Measurements from ENCODE around the gene KNSTRN.

The KNSTRN gene

DNA sequence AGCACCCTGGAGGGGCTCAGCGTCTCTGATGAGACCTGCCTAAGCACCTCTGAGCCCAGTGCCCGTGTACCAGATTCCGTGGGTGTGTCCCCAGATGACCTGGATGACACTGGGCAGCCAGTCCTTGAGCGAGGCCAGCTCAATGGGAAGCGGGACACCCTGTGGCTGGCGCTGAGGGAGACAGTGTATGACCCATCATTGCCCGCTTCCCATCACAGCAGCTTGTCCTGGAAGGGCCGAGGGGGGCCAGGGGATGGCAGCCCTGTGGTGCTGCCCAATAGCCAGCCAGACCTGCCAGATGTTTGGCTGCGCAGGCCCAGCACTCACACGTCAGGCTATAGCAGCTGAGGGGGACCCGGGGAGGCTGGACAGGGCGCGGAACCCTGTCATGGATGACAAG lies 12.6 kb upstream of the KNSTRN start:
- no peak overlapping the region for H3K9ac ChIP-seq (ENCODE audit: low read depth, low read length)
- no peaks in the 10 kb centered on the region for H3K4me1 ChIP-seq (ENCODE audit: control insufficient read depth, insufficient read depth, low read length)
- H3K36me3 ChIP-seq (ENCODE audit: control insufficient read depth, insufficient read depth, low read length) = no peaks in the 10 kb centered on the region
- no peak overlapping the region for H3K4me3 ChIP-seq (ENCODE audit: low read depth, low read length)
- no peaks in the 10 kb centered on the region for H3K9me3 ChIP-seq (ENCODE audit: control insufficient read depth, insufficient read depth, low read length)
- peaks cover 41% of the 10 kb centered on the region for H3K27me3 ChIP-seq (ENCODE audit: control insufficient read depth, insufficient read depth, low read length)

DNA sequence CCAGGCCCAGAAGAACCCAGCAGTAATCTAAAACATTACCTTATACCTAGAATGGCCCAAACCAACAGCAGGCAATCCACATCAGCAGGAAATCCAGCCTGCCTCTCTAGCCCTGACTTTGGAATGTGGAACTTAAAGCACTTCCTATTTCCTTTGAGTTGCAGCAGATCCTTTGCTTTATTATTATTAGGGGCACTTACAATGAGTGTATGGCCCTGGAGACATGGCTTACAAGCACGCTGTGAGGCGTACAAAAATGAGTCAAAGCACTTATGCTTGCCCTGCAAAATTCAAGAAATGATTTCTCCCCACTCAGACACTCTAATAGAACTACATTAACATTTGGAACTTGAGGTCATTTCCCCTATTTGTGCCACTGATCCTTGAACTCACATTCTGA lies 9.5 kb upstream of the KNSTRN start:
- no peaks in the 10 kb centered on the region for H3K9me3 ChIP-seq (ENCODE audit: control insufficient read depth, insufficient read depth, low read length)
- H3K4me1 ChIP-seq (ENCODE audit: control insufficient read depth, insufficient read depth, low read length) = no peaks in the 10 kb centered on the region
- no peaks in the 10 kb centered on the region for H3K36me3 ChIP-seq (ENCODE audit: control insufficient read depth, insufficient read depth, low read length)
- no peak overlapping the region for H3K9ac ChIP-seq (ENCODE audit: low read depth, low read length)
- peaks cover 20% of the 10 kb centered on the region for H3K27me3 ChIP-seq (ENCODE audit: control insufficient read depth, insufficient read depth, low read length)
- no peak overlapping the region for H3K4me3 ChIP-seq (ENCODE audit: low read depth, low read length)

DNA sequence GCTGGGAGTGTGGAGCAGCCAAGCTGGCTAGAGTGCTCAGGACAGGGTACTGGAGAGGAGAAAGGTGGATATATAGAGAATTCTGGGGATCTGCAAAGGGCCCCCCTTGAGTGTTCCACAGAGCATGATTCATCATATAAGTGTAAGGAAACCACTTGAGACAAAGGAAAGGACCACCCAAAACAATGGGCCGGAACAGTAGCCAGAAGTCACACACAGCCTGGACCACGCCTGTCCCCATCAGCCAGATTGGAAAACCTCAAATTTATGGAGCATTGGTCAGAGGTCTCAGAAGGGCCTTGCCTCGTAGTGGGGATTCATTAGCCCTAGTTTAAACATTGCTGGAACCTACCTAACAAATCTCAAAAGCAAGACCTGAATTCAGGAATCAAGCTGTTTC lies 4.9 kb upstream of the KNSTRN start:
- H3K4me3 ChIP-seq (ENCODE audit: low read depth, low read length) = no peak overlapping the region
- H3K4me1 ChIP-seq (ENCODE audit: control insufficient read depth, insufficient read depth, low read length) = peaks cover 5% of the 10 kb centered on the region
- H3K36me3 ChIP-seq (ENCODE audit: control insufficient read depth, insufficient read depth, low read length) = no peaks in the 10 kb centered on the region
- no peaks in the 10 kb centered on the region for H3K27me3 ChIP-seq (ENCODE audit: control insufficient read depth, insufficient read depth, low read length)
- H3K9me3 ChIP-seq (ENCODE audit: control insufficient read depth, insufficient read depth, low read length) = no peaks in the 10 kb centered on the region
- H3K9ac ChIP-seq (ENCODE audit: low read depth, low read length) = no peak overlapping the region

DNA sequence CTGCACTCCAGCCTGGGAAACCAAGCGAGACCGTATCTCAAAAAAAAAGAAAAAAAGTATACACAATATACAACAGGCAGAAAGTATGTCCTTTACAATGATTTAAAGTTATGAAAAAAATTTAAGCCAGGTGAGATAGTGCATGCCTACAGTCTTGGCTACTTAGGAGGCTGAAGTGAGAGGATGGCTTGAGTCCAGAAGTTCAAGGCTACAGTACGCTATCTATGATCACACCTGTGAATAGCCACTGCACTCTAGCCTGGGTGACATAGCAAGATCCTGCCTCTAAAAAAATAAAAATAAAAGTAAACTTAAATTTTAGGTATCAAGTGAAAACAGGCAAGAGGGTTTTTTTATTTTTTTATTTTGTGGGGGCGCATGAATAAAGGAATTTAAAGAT lies 3.1 kb upstream of the KNSTRN start:
- no peaks in the 10 kb centered on the region for H3K9me3 ChIP-seq (ENCODE audit: control insufficient read depth, insufficient read depth, low read length)
- H3K9ac ChIP-seq (ENCODE audit: low read depth, low read length) = no peak overlapping the region
- peaks cover 5% of the 10 kb centered on the region for H3K4me1 ChIP-seq (ENCODE audit: control insufficient read depth, insufficient read depth, low read length)
- H3K36me3 ChIP-seq (ENCODE audit: control insufficient read depth, insufficient read depth, low read length) = no peaks in the 10 kb centered on the region
- no peak overlapping the region for H3K4me3 ChIP-seq (ENCODE audit: low read depth, low read length)
- H3K27me3 ChIP-seq (ENCODE audit: control insufficient read depth, insufficient read depth, low read length) = no peaks in the 10 kb centered on the region

DNA sequence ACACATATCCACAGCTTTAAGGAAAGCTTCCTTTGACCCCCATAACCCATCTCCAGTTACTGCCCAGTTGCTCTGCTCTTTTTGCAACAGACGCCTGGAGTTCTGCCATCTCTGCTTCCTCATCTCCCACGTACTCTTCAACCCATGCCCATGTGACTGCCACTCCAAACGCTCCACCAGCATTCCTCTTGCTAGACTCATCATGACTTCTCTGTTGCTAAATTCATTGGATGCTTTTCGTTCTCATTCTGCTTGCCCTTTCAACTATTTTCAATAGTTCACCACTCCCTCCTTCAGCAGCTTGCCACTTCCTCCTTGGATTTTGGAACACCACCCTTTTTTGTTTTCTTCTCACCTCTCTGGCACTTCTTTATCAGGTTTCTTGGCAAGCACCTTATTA lies 2.7 kb upstream of the KNSTRN start:
- Histone ChIP-seq H3K27me3 (ENCODE audit: control insufficient read depth, insufficient read depth, low read length) (no peaks in the 10 kb centered on the region), H3K9ac (ENCODE audit: low read depth, low read length) (no peak overlapping the region), H3K36me3 (ENCODE audit: control insufficient read depth, insufficient read depth, low read length) (no peaks in the 10 kb centered on the region), H3K9me3 (ENCODE audit: control insufficient read depth, insufficient read depth, low read length) (no peaks in the 10 kb centered on the region), H3K4me1 (ENCODE audit: control insufficient read depth, insufficient read depth, low read length) (peaks cover 5% of the 10 kb centered on the region), H3K4me3 (ENCODE audit: low read depth, low read length) (no peak overlapping the region)

DNA sequence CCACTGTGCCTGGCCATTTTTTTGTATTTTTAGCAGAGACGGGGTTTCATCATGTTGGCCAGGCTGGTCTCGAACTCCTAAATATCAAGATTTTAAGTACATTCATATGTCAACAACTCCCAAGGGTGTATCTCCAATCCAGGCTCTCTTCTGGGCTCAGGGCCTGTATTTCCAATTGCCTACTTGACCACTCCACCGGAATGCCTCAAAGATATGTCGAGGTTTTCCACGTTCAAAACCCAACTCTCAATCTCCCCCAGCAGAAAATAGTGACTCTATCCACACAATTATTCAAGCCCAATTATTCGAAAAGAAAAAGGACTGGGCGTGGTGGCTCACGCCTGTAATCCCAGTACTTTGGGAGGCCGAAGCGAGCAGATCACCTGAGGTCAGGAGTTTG lies 1.9 kb upstream of the KNSTRN start:
- H3K9me3 ChIP-seq (ENCODE audit: control insufficient read depth, insufficient read depth, low read length) = no peaks in the 10 kb centered on the region
- no peak overlapping the region for H3K9ac ChIP-seq (ENCODE audit: low read depth, low read length)
- H3K4me1 ChIP-seq (ENCODE audit: control insufficient read depth, insufficient read depth, low read length) = peaks cover 5% of the 10 kb centered on the region
- no peaks in the 10 kb centered on the region for H3K27me3 ChIP-seq (ENCODE audit: control insufficient read depth, insufficient read depth, low read length)
- H3K4me3 ChIP-seq (ENCODE audit: low read depth, low read length) = no peak overlapping the region
- H3K36me3 ChIP-seq (ENCODE audit: control insufficient read depth, insufficient read depth, low read length) = no peaks in the 10 kb centered on the region

DNA sequence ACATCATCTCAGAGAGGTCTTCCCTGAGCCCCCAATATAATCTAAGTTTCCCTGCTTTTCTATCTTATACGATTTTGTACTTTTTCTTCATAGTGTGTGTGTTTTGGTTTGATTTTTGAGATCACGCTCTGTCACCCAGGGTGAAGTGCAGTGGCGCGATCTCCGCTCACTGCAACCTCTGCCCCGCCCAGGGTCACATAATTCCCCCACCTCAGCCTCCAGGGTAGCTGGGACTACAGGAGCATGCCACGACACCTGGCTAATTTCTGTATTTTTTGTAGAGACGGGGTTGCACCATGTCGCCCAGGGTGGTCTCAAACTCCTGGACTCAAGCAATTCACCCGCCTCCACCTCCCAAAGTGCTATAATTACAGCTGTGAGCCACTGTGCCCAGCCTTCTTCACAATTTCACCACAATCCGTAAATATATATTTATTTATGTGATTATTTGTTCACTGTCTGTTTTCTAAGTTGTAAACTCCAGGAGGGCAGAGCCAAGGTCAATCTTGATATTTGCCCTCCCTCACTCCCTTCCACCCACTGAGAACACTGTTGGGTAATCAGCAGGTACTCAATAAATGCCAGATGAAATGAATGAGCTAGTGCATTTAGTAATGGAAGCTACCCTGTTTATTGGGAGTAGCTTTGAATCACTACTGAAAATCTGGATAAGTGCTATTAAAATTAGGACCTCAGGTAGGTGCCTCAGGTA lies 547 bp upstream of the KNSTRN start:
- Histone ChIP-seq H3K4me3 (ENCODE audit: low read depth, low read length) (peak overlapping the region; percentile 79), H3K9ac (ENCODE audit: low read depth, low read length) (peak overlapping the region; percentile 48)

DNA sequence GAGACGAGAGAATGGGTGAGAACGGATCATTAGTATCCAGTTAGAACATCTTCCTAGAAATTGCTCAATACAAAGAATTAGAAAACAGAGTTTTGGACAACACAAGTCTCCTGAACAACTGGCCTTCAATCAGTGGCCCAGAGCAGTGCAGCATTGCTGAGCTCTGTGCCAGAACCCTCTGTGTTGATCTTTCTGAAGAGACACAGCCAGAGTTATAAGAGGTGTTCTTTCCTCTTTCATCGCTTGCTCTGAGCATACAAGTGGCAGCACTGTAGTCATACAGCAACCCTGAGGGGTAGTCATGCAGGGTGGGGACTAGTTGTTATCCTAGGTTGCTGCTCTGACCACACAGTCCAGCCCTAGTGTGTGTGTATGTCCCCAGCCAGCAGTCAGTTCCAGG lies 4.0 kb downstream of the KNSTRN start:
- no peak overlapping the region for H3K4me3 ChIP-seq (ENCODE audit: low read depth, low read length)
- H3K9me3 ChIP-seq (ENCODE audit: control insufficient read depth, insufficient read depth, low read length) = no peaks in the 10 kb centered on the region
- H3K27me3 ChIP-seq (ENCODE audit: control insufficient read depth, insufficient read depth, low read length) = no peaks in the 10 kb centered on the region
- peaks cover 5% of the 10 kb centered on the region for H3K4me1 ChIP-seq (ENCODE audit: control insufficient read depth, insufficient read depth, low read length)
- H3K36me3 ChIP-seq (ENCODE audit: control insufficient read depth, insufficient read depth, low read length) = peaks cover 27% of the 10 kb centered on the region
- no peak overlapping the region for H3K9ac ChIP-seq (ENCODE audit: low read depth, low read length)

More for the DNA sequence above, 547 bp upstream of the KNSTRN start:
- Histone ChIP-seq H3K36me3 (ENCODE audit: control insufficient read depth, insufficient read depth, low read length) (peaks cover 9% of the 10 kb centered on the region), H3K27me3 (ENCODE audit: control insufficient read depth, insufficient read depth, low read length) (no peaks in the 10 kb centered on the region), H3K9me3 (ENCODE audit: control insufficient read depth, insufficient read depth, low read length) (no peaks in the 10 kb centered on the region), H3K4me1 (ENCODE audit: control insufficient read depth, insufficient read depth, low read length) (peaks cover 5% of the 10 kb centered on the region)

DNA sequence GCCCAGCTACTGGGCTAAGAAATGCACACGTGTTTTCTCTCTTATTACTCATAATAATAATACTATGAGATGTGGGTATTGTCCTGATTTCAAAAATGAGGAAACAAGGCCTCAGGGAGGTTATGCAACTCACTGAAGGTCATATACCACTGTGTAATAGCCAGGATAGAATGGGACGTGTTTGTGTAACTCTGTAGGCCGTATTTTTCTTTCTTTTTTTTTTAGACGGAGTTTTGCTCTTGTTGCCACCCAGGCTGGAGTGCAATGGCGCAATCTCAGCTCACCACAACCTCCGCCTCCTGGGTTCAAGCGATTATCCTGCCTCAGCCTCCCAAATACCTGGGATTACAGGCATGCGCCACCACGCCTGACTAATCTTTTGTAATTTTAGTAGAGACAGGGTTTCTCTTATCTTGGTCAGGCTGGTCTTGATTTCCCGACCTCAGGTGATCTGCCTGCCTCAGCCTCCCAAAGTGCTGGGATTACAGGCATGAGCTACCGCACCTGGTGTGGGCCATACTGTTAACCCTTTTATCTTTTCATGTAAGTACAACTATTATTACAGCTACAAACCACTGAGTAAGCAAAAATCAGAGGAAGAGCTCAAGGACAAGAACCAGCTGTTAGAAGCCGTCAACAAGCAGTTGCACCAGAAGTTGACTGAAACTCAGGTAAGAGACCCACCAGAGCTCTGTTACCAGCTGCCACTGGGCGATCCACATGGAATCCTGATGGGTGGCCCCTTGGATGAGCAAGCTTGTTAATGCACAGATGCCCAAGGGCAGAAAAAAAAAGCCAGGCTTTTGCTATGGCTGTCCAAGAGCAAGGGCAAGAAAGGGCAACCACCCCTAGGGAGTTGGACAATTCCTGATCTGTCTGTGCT lies 6.7 kb downstream of the KNSTRN start:
- Histone ChIP-seq H3K4me1 (ENCODE audit: control insufficient read depth, insufficient read depth, low read length) (no peaks in the 10 kb centered on the region), H3K4me3 (ENCODE audit: low read depth, low read length) (no peak overlapping the region), H3K36me3 (ENCODE audit: control insufficient read depth, insufficient read depth, low read length) (peaks cover 36% of the 10 kb centered on the region), H3K9ac (ENCODE audit: low read depth, low read length) (no peak overlapping the region), H3K27me3 (ENCODE audit: control insufficient read depth, insufficient read depth, low read length) (no peaks in the 10 kb centered on the region), H3K9me3 (ENCODE audit: control insufficient read depth, insufficient read depth, low read length) (no peaks in the 10 kb centered on the region)

DNA sequence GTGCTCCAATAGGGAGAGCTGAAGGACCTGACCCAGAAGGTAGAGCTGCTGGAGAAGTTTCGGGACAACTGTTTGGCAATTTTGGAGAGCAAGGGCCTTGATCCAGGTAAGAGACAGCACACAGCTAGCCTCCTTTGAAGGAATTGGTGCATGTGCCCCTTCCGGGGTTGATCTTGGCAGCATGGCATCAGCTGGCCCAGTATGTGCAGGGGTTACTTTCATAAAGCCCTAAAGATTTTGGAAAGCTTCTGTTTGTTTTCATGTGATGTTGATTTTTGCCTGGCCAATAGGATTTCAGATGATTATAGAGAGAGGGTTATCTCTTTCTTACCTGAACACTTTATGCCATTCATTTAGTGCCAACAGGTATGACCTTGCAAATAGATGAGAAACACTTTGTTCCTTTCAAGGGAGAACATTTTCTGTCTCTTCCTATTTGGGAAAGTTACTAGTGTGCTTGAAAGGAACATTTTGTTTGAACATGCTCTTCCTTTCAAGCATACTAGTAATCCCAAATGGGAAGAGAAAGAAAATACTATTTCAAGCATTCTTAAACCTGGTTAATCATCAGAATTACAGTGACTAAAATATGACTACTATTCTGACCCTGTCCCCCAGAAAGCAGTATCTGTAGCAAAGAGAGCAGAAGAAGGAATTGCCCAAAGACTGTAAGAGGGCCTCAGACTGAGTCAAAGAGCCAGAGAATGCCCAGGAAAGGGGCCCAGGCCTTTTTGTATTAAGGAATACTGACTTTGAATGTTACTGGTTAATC lies 7.5 kb downstream of the KNSTRN start:
- no peak overlapping the region for H3K4me3 ChIP-seq (ENCODE audit: low read depth, low read length)
- no peaks in the 10 kb centered on the region for H3K27me3 ChIP-seq (ENCODE audit: control insufficient read depth, insufficient read depth, low read length)
- H3K36me3 ChIP-seq (ENCODE audit: control insufficient read depth, insufficient read depth, low read length) = peaks cover 36% of the 10 kb centered on the region
- H3K9ac ChIP-seq (ENCODE audit: low read depth, low read length) = no peak overlapping the region
- no peaks in the 10 kb centered on the region for H3K4me1 ChIP-seq (ENCODE audit: control insufficient read depth, insufficient read depth, low read length)
- H3K9me3 ChIP-seq (ENCODE audit: control insufficient read depth, insufficient read depth, low read length) = no peaks in the 10 kb centered on the region

DNA sequence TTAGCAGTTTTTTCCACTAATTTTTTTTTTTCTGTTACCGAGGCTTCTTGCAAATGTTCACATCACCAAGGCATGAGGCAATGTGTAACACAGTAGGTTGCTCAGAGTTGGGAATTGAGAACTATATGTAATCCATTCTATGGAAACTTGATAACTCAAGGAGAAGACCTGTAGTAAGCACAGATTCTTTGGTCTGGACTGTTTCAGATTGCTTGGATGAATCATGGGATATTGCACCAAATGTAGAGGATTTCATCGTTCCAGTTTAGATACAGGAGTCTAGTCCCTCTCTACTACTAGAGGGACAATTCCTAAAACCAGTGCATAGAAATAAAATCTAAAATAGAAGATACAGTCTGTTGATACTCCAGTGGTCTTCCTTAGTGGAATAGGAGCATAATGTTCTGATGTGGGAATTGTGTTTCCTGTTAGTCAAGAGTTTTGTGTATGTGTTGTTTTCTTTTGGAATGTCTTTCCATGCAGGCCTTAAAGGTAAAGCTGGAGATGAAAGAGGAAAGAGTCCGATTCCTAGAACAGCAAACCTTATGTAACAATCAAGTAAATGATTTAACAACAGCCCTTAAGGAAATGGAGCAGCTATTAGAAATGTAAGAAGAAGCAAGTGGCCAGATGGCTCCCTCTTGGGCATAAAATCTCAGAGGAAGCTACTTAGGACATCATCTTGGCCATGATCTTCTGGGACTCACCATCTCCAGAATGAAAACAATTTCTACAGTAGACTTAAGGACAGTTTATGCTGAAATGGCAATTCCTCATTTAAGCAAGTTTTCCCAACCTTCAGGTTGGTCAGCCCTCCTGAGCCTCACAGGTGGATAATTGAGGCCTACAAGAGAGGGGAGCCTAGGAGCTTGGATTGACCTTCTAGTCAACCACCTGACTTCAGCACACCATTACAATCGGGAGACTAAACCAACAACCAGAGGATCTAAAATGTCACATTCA lies 10.7 kb downstream of the KNSTRN start:
- no peaks in the 10 kb centered on the region for H3K4me1 ChIP-seq (ENCODE audit: control insufficient read depth, insufficient read depth, low read length)
- H3K9ac ChIP-seq (ENCODE audit: low read depth, low read length) = no peak overlapping the region
- no peaks in the 10 kb centered on the region for H3K27me3 ChIP-seq (ENCODE audit: control insufficient read depth, insufficient read depth, low read length)
- no peaks in the 10 kb centered on the region for H3K9me3 ChIP-seq (ENCODE audit: control insufficient read depth, insufficient read depth, low read length)
- H3K36me3 ChIP-seq (ENCODE audit: control insufficient read depth, insufficient read depth, low read length) = peaks cover 23% of the 10 kb centered on the region
- H3K4me3 ChIP-seq (ENCODE audit: low read depth, low read length) = no peak overlapping the region
